ENCODE measurements around the gene IL2RG. TPM values are rescaled to one million over a fixed set of nuclear protein-coding genes. Genes with fewer than 3 reads are reported as not detected.

Gene IL2RG
- total RNA-seq, 6 donors from 2014 or later, result 20.7 to 43.8 (median 26.2) TPM

DNA sequence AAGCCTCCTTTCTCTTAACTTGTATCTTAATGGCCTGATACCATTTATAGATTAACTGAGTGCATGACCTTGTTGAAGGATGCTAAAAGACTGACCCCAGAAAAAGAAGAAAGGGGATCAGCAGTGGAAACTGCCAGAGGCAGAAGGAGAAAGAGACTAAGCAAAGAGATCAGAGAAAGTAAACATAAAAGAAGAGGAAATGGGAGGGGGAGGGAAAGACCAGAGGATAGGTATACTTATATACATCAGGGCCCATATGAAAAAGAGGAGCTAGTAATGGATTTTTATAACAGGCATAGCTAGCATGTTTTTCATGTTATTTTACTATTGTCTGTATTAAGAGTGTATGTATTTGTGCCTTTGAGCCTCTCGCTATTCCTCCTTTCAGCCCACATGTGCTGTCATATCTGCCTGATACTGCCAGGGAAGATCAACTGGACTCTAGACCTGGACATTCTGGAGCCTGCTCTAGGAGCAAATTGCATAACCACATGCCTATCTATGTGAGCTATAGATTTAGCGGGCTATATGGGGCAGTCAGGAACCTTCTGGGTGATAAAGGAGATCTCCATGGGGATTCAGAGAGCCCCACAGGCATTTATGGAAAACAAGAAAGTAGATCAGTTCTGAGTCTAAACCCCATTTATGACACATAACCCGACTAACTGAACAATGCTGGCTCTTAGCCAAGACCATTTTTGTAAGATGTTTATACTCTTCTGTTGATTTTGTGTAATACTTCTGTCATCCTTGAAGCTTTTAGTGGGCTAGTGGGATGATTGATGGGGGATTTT, 29.9 kb downstream of the IL2RG start:
- H3K36me3 ChIP-seq, result no peaks in the 10 kb centered on the region
- DNase-seq, result no peak

DNA sequence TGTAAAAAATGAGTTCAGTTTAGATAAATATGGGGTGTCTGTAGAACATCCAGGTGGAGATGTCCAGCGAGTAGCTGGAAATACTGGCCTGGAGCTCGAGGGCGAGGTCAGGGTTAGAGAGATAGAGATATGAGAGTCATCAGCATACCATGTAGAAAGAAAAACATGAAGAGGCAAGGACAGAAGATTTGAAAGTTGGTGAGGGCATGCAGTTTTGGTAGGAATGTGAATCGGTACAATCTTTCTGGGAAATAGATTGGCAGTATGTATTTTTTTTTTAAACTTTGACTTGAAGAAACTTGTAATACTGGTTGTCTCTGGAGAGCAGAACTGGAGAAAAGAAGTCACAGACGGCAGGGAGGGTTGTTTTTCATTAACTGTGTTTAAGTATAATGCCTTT, 40.8 kb downstream of the IL2RG start:
- Histone ChIP-seq H3K9me3 (no peaks in the 10 kb centered on the region), H3K27me3 (no peaks in the 10 kb centered on the region), H3K36me3 (no peaks in the 10 kb centered on the region), H3K4me1 (peaks cover 0 to 7% (median 2%) of the 10 kb centered on the region in 4 donors), H3K4me3 (no peak overlapping the region), H3K27ac (no peak overlapping the region)
- DNase-seq, result no peak
- WGBS, 2 donors, result 73 to 83% methylated on average over 5 of the region's 5 CpGs
- TF ChIP-seq EP300 (IDR thresholded peaks at IDR 0.05) (no peak), POLR2AphosphoS5 (IDR thresholded peaks at IDR 0.05) (no peak), POLR2A (IDR thresholded peaks at IDR 0.05) (no peak)
- no peak for ATAC-seq (ENCODE audit: low FRiP score in 2 of 2)

More for the DNA sequence above, 29.9 kb downstream of the IL2RG start:
- Histone ChIP-seq H3K27me3 (no peaks in the 10 kb centered on the region), H3K9me3 (no peaks in the 10 kb centered on the region), H3K4me3 (no peak overlapping the region), H3K27ac (no peak overlapping the region), H3K4me1 (no peaks in the 10 kb centered on the region)
- no peak for ATAC-seq (ENCODE audit: low FRiP score in 2 of 2)
- WGBS, 2 donors, result 47 to 52% methylated on average over 3 of the region's 3 CpGs
- TF ChIP-seq POLR2A (IDR thresholded peaks at IDR 0.05), result no peak

DNA sequence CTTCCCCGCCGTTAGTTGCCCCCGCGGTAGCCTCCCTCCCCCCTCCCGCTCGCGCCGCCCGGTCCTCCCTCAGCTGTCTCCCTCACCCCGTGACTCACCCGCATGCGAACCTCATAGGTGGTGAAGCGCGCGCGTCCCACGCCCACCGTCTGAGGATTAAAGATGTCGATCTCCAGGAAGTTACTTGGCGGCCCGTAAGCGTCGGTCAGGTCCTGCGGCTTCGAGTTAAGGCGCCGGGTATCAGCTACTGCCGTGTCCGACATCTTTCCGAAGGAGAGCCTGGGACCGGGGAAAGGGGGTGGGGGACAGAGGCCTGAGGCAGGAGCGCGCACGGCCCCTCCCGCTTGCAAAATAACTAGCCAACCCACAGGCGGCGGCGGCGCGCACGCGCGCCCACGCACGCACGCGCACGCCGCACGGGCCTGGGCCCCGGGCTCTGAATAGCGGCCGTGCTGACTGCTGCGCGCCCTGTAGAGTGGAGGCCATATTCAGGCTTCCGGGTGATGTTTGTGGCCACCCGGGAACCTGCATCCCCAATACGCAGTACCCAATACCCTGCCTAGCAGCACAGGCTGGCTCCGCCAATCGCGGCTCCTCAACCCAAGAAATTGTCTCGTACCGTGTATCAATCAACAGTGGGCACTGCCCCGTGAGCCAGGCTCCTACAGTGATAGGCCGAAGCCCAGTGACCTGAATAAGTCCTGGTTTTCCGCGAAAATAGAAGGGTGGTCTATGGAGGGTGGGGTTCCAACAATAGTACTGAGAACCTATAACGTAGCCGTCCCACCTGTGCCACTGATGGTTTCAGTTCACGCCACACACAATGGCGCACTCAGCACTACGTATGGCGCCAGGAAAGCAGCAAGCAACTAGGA, 43.1 kb downstream of the IL2RG start, which contains the start of gene SNX12:
TSS of gene SNX12 (minus strand) at position 291 of the 875 bp plus-strand sequence. CDS start at position 263, 28 bp downstream.
- ATAC-seq (ENCODE audit: low FRiP score in 2 of 2) (peak; percentile 100), DNase-seq (peak; percentile 92 to 96)
- peak within 1 kb of the TSS; percentile 70 to 89 (median 85) for H3K27ac ChIP-seq
- WGBS, 2 donors, result 1 to 42% methylated on average over 18 to 63 of the region's 73 CpGs
- peak within 1 kb of the TSS; percentile 47 to 79 (median 61) for H3K4me3 ChIP-seq
- TF ChIP-seq, protein P1, sequence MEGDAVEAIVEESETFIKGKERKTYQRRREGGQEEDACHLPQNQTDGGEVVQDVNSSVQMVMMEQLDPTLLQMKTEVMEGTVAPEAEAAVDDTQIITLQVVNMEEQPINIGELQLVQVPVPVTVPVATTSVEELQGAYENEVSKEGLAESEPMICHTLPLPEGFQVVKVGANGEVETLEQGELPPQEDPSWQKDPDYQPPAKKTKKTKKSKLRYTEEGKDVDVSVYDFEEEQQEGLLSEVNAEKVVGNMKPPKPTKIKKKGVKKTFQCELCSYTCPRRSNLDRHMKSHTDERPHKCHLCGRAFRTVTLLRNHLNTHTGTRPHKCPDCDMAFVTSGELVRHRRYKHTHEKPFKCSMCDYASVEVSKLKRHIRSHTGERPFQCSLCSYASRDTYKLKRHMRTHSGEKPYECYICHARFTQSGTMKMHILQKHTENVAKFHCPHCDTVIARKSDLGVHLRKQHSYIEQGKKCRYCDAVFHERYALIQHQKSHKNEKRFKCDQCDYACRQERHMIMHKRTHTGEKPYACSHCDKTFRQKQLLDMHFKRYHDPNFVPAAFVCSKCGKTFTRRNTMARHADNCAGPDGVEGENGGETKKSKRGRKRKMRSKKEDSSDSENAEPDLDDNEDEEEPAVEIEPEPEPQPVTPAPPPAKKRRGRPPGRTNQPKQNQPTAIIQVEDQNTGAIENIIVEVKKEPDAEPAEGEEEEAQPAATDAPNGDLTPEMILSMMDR (IDR thresholded peaks at IDR 0.05), result peak in 4 of 6 experiments; percentile 52 to 79 (median 73)
- TF ChIP-seq POLR2AphosphoS5 (IDR thresholded peaks at IDR 0.05) (peak in 1 of 2 donors; percentile 80), POLR2A (IDR thresholded peaks at IDR 0.05) (peak in 1 of 4 donors; percentile 75), EP300 (IDR thresholded peaks at IDR 0.05) (peak in 1 of 4 donors; percentile 12)
- peaks cover 0 to 7% (median 2%) of the 10 kb centered on the region in 4 donors for H3K4me1 ChIP-seq
- H3K9me3 ChIP-seq, result no peaks in the 10 kb centered on the region
- H3K36me3 ChIP-seq, result no peaks in the 10 kb centered on the region
- no peaks in the 10 kb centered on the region for H3K27me3 ChIP-seq

DNA sequence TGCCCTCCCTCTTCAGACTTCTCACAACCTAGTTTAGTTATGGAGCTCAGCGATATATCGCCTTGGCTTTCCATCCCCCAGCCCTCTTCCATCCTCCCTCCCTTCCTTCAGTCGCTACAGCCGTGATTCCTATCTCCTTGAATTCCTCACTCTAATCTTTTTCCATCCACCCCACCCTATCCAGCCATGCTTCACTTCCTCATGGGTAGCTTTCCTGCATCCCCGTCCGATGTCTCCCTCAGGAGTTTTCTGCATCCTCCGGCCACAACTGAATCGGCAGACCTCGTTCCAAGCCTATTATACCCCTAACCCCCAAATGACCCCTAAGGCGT, 43.7 kb downstream of the IL2RG start:
- no peak for TF ChIP-seq POLR2A (IDR thresholded peaks at IDR 0.05)
- no peak for TF ChIP-seq POLR2AphosphoS5 (IDR thresholded peaks at IDR 0.05)
- TF ChIP-seq, protein P1 (IDR thresholded peaks at IDR 0.05), result no peak
- no peak for TF ChIP-seq EP300 (IDR thresholded peaks at IDR 0.05)
- no peaks in the 10 kb centered on the region for H3K36me3 ChIP-seq
- peak; percentile 2 to 33 for ATAC-seq (ENCODE audit: low FRiP score in 2 of 2)
- peak overlapping the region; percentile 70 to 89 (median 85) for H3K27ac ChIP-seq
- H3K27me3 ChIP-seq, result no peaks in the 10 kb centered on the region
- H3K9me3 ChIP-seq, result no peaks in the 10 kb centered on the region
- DNase-seq, result no peak
- 0 to 32% methylated on average over 10 of the region's 10 CpGs for WGBS, 2 donors
- H3K4me1 ChIP-seq, result peaks cover 0 to 7% (median 2%) of the 10 kb centered on the region in 4 donors
- H3K4me3 ChIP-seq, result peak overlapping the region; percentile 47 to 79 (median 61)

DNA sequence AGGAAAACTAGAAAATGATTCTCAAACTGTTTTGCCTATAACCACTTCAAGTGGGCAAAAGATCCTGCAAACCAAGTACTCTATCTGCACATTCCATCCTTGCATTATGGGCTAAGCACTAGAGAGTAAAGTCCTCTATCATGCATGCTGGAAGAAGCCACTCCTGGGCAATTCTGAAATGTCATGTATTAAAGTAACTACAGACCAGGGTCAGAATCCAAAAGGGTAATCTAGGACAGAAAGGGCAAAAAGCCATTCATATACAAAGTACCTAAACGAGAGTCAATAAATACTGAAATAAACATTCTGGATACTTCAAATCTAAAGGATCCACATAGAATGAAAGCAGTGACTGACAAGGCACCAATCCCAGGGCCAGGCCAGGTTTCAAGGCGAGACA, 44.3 kb downstream of the IL2RG start:
- WGBS, 2 donors, result 13 to 37% methylated on average over 2 of the region's 2 CpGs

DNA sequence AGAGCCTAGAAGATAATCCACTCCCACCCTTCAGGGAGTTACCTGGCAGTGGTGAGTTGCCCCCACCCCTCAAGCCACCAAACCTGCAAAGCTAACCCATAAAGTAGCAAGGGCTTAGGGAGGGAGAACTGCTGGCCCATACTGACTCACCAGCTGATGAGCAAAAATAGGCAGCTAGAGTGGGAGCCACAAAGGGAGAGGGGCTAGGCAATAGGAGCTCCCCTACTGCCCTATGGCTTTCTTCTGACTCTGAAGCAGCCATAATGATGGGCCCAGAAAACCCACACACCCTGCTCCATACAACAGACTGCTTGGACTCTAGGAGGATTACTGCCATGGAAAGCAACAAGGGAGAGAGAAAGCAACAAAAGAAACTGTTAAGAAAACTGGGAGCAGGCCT, 51.2 kb downstream of the IL2RG start:
- H3K4me1 ChIP-seq, result no peaks in the 10 kb centered on the region
- no peak overlapping the region for H3K27ac ChIP-seq
- no peaks in the 10 kb centered on the region for H3K27me3 ChIP-seq
- DNase-seq (no peak), ATAC-seq (ENCODE audit: low FRiP score in 2 of 2) (no peak)
- TF ChIP-seq POLR2A (IDR thresholded peaks at IDR 0.05) (no peak), POLR2AphosphoS5 (IDR thresholded peaks at IDR 0.05) (no peak), EP300 (IDR thresholded peaks at IDR 0.05) (no peak)
- TF ChIP-seq, protein P1 (IDR thresholded peaks at IDR 0.05), result no peak
- H3K4me3 ChIP-seq, result no peak overlapping the region
- H3K36me3 ChIP-seq, result peaks cover 0 to 19% (median 4%) of the 10 kb centered on the region in 4 donors
- H3K9me3 ChIP-seq, result no peaks in the 10 kb centered on the region

More for the DNA sequence above, 44.3 kb downstream of the IL2RG start:
- DNase-seq (no peak), ATAC-seq (ENCODE audit: low FRiP score in 2 of 2) (no peak)
- Histone ChIP-seq H3K27me3 (no peaks in the 10 kb centered on the region), H3K9me3 (no peaks in the 10 kb centered on the region), H3K4me1 (peaks cover 0 to 7% (median 2%) of the 10 kb centered on the region in 4 donors), H3K36me3 (no peaks in the 10 kb centered on the region), H3K27ac (peak overlapping the region; percentile 70 to 89 (median 85)), H3K4me3 (peak overlapping the region in 3 of 4 donors; percentile 58 to 79 (median 64))
- TF ChIP-seq EP300 (IDR thresholded peaks at IDR 0.05) (no peak), POLR2AphosphoS5 (IDR thresholded peaks at IDR 0.05) (no peak)

Measured in upper lobe of left lung (tissue), 6 donors.